ENCODE measurements around the gene SMIM21.

SMIM21 gene

GRCh38 chr18:75427603-75428002 is at the start of gene SMIM21:
TSS of gene SMIM21 (minus strand) at chr18:75427703. CDS start at chr18:75427563, 140 bp downstream.
- no peak for DNase-seq

DNA sequence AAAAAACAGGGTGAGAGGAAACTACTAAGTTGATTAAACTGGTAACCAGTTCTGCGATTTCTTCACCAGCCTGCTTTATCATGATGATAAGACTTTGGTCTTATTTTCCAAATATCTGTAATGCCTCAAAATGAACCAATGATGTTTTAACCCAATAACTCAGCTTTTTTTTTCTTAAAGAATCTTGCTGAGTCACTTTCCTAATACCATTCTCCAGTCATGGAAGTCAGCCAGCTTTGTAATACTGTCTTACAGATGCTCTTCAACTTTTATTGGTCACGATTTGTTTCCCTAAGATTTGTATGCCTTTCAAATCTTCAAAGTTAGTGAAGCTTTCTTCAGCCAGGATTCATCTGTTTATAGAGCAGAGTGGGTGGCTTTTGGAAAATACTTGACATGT is 47.7 kb upstream of the SMIM21 start:
- DNase-seq = no peak

GRCh38 chr18:75474332-75474731 is 46.8 kb upstream of the SMIM21 start:
- DNase-seq = no peak

GRCh38 chr18:75473316-75473715 is 45.8 kb upstream of the SMIM21 start:
- no peak for DNase-seq

DNA sequence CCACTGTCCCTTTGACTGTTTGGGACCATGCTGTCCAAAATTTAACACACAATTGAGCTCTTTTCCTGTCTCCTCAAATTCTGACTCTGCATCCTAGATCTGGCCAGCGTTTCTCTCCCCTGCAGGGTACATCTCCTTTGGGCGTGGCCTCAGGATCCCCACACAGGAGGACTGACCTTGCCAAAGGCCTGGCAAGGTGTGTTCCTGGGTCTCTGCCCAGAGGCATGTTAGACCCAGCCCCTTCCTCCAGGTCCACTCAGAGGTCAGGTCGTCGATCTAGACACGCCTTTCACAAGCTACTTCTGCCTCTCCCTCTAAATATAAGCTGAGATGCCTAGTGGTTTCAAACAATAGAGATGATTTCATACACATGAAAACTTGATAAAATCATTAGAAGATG is 45.4 kb upstream of the SMIM21 start:
- DNase-seq = no peak

DNA sequence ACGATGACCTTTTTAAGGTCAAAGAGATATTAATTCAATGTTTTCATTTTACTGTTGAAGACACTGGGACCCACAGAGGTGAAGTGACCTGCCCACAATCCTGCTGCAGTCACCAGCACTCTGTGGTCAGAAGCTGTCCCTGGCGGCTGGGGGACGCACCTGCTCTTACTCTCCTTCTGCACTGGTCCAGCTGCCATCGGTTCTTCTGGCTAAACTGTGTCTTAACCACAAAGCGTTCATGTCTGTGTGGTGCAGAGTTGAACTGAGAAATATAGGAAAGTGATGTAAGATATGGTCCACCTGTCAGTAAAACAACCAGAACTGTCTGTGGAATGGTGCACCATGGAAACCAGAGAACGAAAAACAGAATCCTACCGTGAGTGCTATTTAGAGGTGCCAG is 44.9 kb upstream of the SMIM21 start:
- no peak for DNase-seq

- no peak for DNase-seq
Observed at GRCh38 chr18:75471850-75472249, 44.3 kb upstream of the SMIM21 start.

DNA sequence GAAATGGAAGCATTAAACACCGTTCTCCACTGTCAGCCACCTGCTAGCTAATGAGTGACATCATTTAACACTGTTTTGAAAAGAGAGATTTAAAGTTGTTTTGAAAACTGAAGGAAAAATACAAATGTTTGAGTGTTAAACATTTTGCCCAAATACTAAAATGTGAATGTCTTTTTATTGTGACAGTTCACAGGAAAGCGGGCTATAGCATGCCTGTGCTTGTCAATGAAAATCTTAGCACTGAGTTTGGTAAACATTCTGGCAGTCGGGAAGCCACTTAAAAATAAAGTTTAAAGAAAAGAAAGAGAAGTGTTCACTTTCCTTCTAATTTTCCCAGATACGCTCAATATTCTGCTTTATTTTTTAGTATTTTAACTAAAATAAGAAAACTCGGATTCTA is 40.3 kb upstream of the SMIM21 start:
- DNase-seq = no peak

DNA sequence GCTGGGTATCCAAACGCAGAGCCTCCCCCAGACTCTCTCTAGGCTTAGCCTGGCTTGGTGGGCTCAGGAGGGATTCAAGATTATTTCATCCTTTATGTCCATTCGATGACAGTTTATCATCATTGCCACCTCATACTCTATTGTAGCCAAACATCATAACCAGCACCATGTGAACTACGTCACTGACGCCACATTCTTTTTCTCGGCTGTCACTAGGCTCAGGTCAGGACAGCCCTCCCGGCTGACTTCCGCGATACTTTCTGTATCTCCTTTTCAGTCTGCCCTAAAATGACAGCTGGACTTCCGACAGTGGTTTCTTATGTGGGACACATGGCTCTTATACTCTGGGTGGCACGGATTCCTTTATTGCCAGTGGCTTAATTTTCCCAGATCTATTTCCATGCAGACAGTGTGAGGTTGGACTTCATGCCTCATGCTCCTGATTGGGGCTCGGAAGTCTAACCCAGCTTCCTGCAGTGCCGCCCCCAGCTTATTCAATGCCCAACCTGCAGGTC is 39.8 kb upstream of the SMIM21 start:
- no peak for DNase-seq

GRCh38 chr18:75464356-75464755 is 36.9 kb upstream of the SMIM21 start:
- DNase-seq = no peak

DNA sequence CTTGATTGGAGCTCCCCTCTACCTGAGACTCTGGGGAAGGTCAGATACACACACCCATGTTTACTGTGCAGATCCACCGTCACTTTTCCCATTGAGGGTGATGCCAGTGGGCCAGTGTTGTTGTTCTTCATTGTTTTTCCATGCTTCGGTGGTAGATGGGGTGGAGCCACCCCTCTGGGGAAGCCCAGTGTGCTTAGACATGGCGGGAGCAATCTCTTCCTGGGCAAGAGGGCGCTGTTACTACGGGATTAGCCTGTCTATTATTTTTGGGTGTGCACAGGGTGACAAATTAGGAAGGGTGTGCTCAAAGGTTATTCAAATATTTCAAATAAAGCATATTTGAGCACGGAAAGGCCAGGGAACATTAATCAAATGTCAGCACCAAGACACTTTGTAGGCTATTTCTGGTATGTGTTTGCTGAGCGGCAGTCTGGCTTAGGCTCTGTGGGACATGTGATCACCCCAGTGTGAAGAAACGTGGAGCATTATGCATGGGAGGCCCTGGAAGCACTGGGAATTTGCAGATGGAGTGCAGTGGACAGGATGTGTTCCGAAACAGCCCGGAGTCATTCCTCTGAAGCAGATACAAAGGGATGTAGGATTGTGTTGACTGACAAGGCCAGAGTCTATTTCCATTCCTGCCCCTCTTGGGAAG is 34.8 kb upstream of the SMIM21 start:
- DNase-seq = no peak

DNA sequence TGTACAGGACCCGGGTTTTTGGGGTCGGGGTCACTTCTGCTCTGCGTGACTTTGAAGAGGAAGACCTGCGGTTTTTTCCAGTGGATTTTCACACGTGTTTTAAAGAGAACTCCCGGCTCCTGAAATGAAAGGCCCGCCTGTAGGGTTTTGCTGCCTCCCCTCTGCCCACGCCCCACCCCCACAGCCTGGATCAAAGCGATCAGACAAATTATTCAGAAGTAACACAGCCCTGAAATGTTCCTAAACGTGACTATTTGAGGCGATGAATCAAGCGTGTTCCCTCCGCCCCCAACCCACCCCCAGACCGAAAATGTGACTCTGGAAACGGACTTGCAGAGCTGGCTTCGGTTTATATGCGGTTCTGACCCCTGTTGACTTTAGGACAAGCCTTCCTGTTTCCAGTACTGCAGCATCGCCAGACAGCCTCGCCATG is 28.7 kb upstream of the SMIM21 start:
- DNase-seq = no peak

GRCh38 chr18:75455249-75456198 is 28.0 kb upstream of the SMIM21 start:
- no peak for DNase-seq

DNA sequence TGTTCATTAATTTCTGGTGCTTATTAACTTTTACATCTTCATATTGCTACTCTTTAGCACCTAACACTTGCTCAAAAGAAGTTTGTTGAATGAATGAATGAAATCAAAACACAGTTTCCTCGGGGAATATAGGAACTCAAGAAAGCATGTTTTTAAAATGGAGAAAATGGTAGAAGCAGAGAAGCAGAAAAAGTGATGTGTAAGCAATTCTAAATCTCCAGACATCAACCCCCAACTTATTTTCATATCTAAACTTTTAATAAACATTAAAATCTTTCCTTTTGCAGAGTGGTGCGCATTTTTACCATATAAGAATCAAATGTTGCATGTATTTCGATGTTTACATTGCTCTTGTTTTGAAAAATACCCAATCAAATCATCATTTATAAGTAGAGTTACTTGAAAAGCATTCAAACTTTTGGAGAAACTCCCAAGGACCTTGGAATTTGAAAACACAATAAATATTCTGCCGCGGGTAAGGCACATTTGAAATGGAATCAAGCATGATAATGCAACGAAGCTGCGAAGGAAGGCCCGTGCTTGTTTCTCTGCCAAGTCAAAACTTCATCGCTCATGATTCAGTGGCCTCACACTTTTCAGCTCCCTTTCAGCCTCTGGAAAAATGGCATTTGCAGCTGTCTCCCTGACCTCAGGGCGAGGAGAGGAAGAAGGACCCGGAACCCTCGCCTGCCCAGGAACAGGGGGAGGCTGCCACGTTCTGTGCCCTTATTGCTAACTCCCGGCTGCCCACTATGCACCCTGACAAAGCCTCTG is 26.7 kb upstream of the SMIM21 start:
- no peak for DNase-seq

- DNase-seq = no peak
Observed at GRCh38 chr18:75450906-75451305, 23.4 kb upstream of the SMIM21 start.

GRCh38 chr18:75441896-75442295 is 14.4 kb upstream of the SMIM21 start:
- DNase-seq = no peak

DNA sequence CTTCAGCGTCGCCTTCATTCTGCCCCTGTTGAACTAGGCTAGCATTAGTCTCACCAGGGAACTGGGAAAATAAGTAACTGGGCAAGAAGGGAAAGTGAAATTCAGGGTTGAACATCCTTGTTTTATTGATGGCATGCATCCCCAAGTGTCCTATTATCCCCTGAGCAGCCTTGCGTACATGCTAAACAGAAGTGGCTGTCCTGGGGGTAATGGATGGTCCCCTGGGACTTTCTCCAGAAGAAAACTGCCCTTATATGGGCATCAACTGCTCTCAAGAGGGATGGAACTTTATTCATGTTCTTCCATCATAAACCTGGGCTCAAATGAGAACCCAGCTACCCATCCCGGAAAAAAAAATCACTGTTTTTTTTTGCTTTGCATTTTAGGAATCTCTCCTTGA is 11.8 kb upstream of the SMIM21 start:
- DNase-seq = no peak

GRCh38 chr18:75438891-75439290 is 11.4 kb upstream of the SMIM21 start:
- DNase-seq = no peak

DNA sequence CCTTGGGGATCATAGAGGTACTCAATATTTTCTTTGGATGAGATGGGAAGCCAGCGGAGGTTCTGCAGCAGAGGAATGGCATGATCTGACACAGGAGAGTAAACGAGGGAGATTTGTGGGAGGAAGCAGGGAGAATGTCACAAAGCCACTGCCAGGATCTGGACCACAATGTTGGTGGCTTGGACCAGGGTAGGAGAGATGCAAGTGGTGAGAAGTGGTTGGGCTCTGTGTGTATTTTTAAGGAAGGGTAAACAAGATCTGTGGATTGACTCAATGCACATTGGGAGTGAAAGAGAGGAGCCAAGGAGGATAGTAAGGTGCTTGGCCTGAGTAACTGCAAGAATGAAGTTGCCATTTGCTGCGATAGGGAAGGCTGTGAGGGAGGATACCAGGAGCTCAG is 10.5 kb upstream of the SMIM21 start:
- DNase-seq = no peak

DNA sequence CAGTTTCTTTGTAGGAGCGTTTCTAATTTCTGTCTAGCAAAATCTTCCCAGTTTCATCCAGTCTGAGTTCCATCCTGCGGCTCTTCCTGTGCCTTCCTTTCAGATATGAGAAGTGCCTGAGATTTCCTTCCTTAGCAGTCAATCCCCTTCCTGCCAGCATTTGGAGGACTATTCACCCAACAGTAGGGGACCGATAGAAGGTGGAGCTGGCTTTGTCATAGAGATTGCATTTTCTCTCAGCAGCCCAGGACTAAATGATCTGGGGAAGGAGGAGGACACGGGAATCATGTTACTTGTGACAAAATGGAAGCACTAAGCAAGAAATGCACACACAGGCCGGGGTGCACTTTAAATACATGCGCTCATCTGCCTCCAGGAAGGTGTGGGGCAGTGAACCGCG is 5.6 kb upstream of the SMIM21 start:
- no peak for DNase-seq

GRCh38 chr18:75429975-75430374 is 2.5 kb upstream of the SMIM21 start:
- no peak for DNase-seq

GRCh38 chr18:75428490-75428889 is 987 bp upstream of the SMIM21 start:
- no peak for DNase-seq

DNA sequence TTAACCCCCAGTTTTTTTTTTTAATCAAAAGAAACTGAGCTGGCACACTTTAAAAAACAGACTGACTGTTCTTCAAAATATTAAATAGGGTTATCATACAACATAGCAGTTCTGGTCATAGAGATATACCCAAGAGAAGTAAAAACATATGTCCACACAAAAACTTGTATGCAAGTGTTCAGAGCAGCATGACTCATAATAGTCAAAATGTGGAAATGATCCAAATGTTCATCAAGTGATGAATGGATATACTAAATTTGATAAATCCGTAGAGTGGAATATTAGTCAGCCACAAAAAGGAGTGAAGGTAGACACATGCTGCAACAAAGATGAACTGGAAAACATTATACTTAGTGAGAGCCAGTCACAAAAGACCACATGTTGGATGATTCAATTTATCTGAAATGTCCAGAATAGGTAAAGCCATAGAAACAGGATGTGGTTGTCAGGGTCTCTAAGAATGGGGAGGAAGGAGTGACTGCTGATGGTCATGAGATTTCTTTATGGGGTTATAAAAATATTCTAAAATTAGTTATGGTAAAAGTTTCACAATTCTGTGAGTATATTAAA is 5.1 kb downstream of the SMIM21 start:
- no peak for DNase-seq

Data from NCI-H1436 treated with DMSO at 0.1 percent for 48 hours (cell line).